Measurements from ENCODE around the gene MCCD1. TPM values are rescaled to one million over a fixed set of nuclear protein-coding genes. Genes with fewer than 3 reads are reported as not detected.

The MCCD1 gene
- total RNA-seq, 1 experiment from 2014 or later = not detected

- TF ChIP-seq ZNF416 (CRISPR knock-in tag; IDR thresholded peaks at IDR 0.05) = no peak
- no peak for TF ChIP-seq TEAD4 (CRISPR knock-in tag; IDR thresholded peaks at IDR 0.05)
- TF ChIP-seq ZNF423 (CRISPR knock-in tag; IDR thresholded peaks at IDR 0.05) = no peak
- peak; percentile 82; the same call in 1 of the 2 replicates for TF ChIP-seq ETV6 (CRISPR knock-in tag; IDR thresholded peaks at IDR 0.05)
- TF ChIP-seq E2F1 (CRISPR knock-in tag; IDR thresholded peaks at IDR 0.05) = no peak
- TF ChIP-seq RORB (CRISPR knock-in tag; IDR thresholded peaks at IDR 0.05) = no peak
- no peak for TF ChIP-seq ESRRA (CRISPR knock-in tag; IDR thresholded peaks at IDR 0.05; ENCODE audit: borderline replicate concordance)
- peak; percentile 80 for TF ChIP-seq CTCF (IDR thresholded peaks at IDR 0.05)
- no peak for TF ChIP-seq FOXP4 (CRISPR knock-in tag; IDR thresholded peaks at IDR 0.05)
- TF ChIP-seq SMAD3 (CRISPR knock-in tag; IDR thresholded peaks at IDR 0.05; ENCODE audit: borderline replicate concordance) = no peak
- TF ChIP-seq AR (CRISPR knock-in tag; IDR thresholded peaks at IDR 0.05) = no peak
- no peak for TF ChIP-seq ZNF121 (CRISPR knock-in tag; IDR thresholded peaks at IDR 0.05)
- TF ChIP-seq PRDM15 (CRISPR knock-in tag; IDR thresholded peaks at IDR 0.05) = no peak
- TF ChIP-seq MXD4 (CRISPR knock-in tag; IDR thresholded peaks at IDR 0.05; ENCODE audit: borderline replicate concordance) = no peak
- no peak for TF ChIP-seq CBFB (CRISPR knock-in tag; IDR thresholded peaks at IDR 0.05; ENCODE audit: low read depth)
- no peak for TF ChIP-seq IRF1 (CRISPR knock-in tag; IDR thresholded peaks at IDR 0.05)
- no peak for TF ChIP-seq IRF2 (CRISPR knock-in tag; IDR thresholded peaks at IDR 0.05; ENCODE audit: borderline replicate concordance, low read depth)
- no peak for TF ChIP-seq TP53 (CRISPR knock-in tag; IDR thresholded peaks at IDR 0.05)
- TF ChIP-seq AFF4 (CRISPR knock-in tag; IDR thresholded peaks at IDR 0.05; ENCODE audit: borderline replicate concordance) = no peak
These were observed 17.7 kb downstream of the MCCD1 start, which contains the start of gene ATP6V1G2 (continued) for GRCh38 chr6:31546339-31546957.
